IPS-NIHi11 (cell line): Measurements from ENCODE around the gene TMEM45B.
"Not testable (repeated sequence)": the region's sequence is repeated elsewhere in the genome, so short reads cannot be mapped to it uniquely, and the experiment has no call there.

ENCODE experiments used
- DNase-seq: peaks from one replicate; pipeline ENCODE4 v3.0.0; 2012; ENCODE audit warnings: mixed read lengths, low spot score

The TMEM45B gene

GRCh38 chr11:129808241-129808640 lies 7.4 kb upstream of the TMEM45B start:
- DNase-seq = not testable (repeated sequence)

GRCh38 chr11:129813231-129813791 lies 2.3 kb upstream of the TMEM45B start:
- DNase-seq = no peak

- DNase-seq = no peak
Observed at GRCh38 chr11:129814244-129815014, 1.2 kb upstream of the TMEM45B start.

- DNase-seq = no peak
Observed at GRCh38 chr11:129817534-129818051, 1.9 kb downstream of the TMEM45B start.

GRCh38 chr11:129818236-129818635 lies 2.6 kb downstream of the TMEM45B start:
- not testable (repeated sequence) for DNase-seq

- DNase-seq = no peak
Observed at GRCh38 chr11:129819237-129819636, 3.6 kb downstream of the TMEM45B start.

- DNase-seq = not testable (repeated sequence)
Observed at GRCh38 chr11:129820228-129820627, 4.6 kb downstream of the TMEM45B start.

GRCh38 chr11:129823281-129823680 lies 7.6 kb downstream of the TMEM45B start:
- not testable (repeated sequence) for DNase-seq

GRCh38 chr11:129823799-129824198 lies 8.2 kb downstream of the TMEM45B start:
- DNase-seq = not testable (repeated sequence)

GRCh38 chr11:129825380-129825779 lies 9.7 kb downstream of the TMEM45B start:
- no peak for DNase-seq

- no peak for DNase-seq
Observed at GRCh38 chr11:129828301-129828836, 12.7 kb downstream of the TMEM45B start.

- not testable (repeated sequence) for DNase-seq
Observed at GRCh38 chr11:129829497-129829896, 13.8 kb downstream of the TMEM45B start.

GRCh38 chr11:129831227-129831626 lies 15.6 kb downstream of the TMEM45B start:
- DNase-seq = not testable (repeated sequence)

- not testable (repeated sequence) for DNase-seq
Observed at GRCh38 chr11:129833260-129833659, 17.6 kb downstream of the TMEM45B start.

- DNase-seq = not testable (repeated sequence)
Observed at GRCh38 chr11:129836423-129836891, 20.8 kb downstream of the TMEM45B start.

- no peak for DNase-seq
Observed at GRCh38 chr11:129836979-129837378, 21.3 kb downstream of the TMEM45B start.

- no peak for DNase-seq
Observed at GRCh38 chr11:129840236-129840635, 24.6 kb downstream of the TMEM45B start.

GRCh38 chr11:129842138-129842537 lies 26.5 kb downstream of the TMEM45B start:
- no peak for DNase-seq

GRCh38 chr11:129846508-129847335 lies 31.1 kb downstream of the TMEM45B start:
- DNase-seq = no peak

- DNase-seq = not testable (repeated sequence)
Observed at GRCh38 chr11:129847361-129847760, 31.7 kb downstream of the TMEM45B start.

- no peak for DNase-seq
Observed at GRCh38 chr11:129849447-129850130, 33.9 kb downstream of the TMEM45B start.
